NCI-H146 treated with DMSO at 0.1 percent for 48 hours (cell line): Measurements from ENCODE around the gene ZSWIM2.
"Not testable (repeated sequence)": the region's sequence is repeated elsewhere in the genome, so short reads cannot be mapped to it uniquely, and the experiment has no call there.

Source experiments
- DNase-seq: peaks from one replicate; lab custom pipeline; 2025; ENCODE audit not compliant: unreplicated experiment; lab: John Stamatoyannopoulos, UW

Gene ZSWIM2

GRCh38 chr2:186852508-186852907 lies 3.5 kb upstream of the ZSWIM2 start:
- DNase-seq: no peak

DNA sequence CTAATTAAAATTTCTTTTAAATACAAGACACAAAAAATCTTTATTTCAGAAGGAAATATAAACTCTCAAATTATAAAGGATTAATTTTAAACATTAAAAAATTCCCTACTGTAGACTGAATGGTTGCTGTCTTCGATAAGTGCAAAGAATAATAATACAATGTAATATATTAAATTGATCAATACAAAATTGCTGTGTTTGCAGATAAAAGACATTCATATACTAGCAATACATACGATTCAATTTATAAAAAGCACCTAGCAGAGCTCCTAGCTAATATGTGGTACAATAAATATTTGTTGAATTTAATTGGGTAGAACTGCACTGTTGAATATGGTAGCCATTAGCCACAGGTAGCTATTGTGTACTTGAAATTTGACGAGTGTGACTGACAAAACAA lies 6.6 kb downstream of the ZSWIM2 start:
- DNase-seq: no peak

GRCh38 chr2:186841940-186842339 lies 7.0 kb downstream of the ZSWIM2 start:
- no peak for DNase-seq

DNA sequence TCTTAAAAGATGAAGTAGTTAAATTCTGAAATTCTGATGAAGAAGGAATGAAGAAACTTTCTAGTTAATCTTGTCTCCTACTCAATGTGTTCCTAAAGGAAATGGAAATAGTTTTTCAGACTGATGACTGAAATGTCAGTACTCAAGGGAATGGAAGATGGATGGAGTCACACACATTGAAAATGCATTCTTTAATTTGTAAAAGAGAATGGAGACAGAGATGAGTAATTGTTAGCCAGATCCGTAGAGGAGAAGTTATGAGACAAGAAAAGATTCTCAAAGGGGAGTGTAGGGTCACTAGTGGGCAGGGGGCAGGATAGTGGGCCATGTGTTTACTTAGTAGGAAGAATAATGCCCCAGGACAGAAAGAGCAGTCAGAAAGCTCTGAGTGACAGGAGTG lies 13.3 kb downstream of the ZSWIM2 start:
- no peak for DNase-seq

DNA sequence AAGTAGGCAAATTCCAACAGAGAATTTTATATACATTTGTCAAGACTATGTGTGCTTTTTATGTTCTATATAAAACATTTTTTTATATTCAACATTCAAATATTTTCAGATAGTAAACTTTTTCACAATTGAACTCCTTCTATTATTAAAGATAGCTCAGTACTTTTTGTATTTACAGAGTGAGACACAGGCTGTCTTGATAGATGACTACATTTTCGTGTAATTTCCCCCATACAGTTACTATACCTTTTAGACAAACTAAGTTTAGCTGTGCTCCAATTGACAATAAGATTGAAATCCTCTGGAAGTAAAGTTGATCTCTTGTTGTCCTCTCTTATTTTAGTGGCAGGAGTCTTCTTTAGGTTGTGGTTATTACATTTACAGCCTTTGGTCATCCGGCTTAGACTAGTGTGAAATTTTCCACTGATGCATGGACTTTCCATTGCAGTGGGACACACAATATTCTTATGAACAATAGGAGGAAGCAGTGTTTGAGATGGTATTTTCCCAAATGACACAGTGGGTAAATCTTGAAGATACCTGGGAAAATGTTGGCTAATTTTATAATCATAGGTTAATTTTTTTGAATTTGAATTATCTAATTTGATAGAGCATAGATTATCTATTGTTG lies 21.0 kb downstream of the ZSWIM2 start:
- no peak for DNase-seq

DNA sequence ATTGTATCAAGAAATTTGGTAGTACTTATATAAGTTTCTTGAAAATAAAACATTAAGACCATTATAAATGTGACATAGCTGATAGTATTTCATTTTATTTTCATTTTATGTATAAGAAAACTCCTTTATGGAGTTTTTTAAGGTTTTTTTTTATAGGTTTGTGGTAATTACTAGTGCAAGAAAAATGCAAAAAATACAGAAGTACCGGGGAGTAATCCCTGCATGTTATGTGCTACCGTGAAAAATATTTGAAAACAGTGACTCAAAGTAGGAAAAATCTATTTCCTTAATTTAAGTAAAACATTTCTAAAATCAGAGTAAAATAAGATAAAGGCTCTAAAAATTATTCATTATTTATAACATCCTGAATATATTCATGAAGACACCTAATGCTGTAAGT lies 21.6 kb downstream of the ZSWIM2 start:
- DNase-seq: no peak

GRCh38 chr2:186822323-186822722 lies 26.6 kb downstream of the ZSWIM2 start:
- peak; percentile 67 for DNase-seq

DNA sequence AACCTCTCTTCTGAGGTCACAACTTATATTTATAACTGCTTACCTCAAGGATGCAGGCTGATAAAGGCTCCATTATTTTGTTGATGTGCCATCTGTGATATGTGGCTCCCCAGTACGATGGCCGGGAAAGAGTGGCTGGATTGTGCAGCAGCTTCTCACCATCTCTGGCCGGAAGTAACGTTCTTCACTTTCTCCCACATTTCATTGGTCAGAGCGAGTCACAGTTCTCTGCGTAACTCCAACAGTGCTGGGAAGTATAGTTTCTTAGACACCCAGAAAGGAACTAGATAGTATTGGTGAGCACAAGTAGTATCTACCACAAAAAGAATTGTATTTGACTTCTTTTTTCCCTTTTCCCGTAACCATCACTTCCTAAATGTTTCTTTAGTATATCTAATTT lies 28.7 kb downstream of the ZSWIM2 start:
- DNase-seq: no peak

GRCh38 chr2:186811760-186812159 lies 37.2 kb downstream of the ZSWIM2 start:
- not testable (repeated sequence) for DNase-seq

GRCh38 chr2:186806591-186806990 lies 42.4 kb downstream of the ZSWIM2 start:
- no peak for DNase-seq

DNA sequence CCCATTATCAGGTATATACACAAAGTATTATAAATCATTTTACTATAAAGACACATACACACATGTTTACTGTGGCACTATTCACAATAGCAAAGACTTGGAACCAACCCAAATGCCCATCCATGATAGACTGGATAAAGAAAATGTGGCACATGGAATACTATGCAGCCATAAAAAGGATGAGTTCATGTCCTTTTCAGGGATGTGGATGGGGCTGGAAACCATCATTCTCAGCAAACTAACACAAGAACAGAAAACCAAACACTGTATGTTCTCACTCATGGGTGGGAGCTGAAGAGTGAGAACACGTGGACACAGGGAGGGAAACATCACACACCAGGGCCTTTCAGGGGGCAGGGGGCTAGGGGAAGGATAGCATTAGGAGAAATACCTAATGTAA lies 50.4 kb downstream of the ZSWIM2 start:
- not testable (repeated sequence) for DNase-seq

DNA sequence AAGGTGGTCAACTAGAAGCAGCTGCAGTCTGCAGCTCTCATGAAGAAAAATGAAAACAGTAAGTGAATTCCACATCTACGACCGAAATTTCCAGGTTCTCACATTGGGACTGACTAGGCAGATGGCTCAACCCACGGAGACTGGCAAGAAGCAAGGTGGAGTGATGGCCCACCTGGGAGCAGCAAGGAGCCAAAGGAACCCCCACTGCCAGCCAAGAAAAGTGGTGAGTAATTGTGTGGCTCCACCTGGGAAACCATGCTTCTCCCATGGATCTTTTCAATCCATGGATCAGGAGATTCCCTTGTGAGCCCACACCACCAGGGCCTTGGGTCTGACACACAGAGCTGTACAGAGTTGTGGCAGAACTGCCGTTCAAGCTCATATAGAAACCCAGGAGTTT lies 64.0 kb downstream of the ZSWIM2 start:
- no peak for DNase-seq

GRCh38 chr2:186783254-186783653 lies 65.7 kb downstream of the ZSWIM2 start:
- no peak for DNase-seq

DNA sequence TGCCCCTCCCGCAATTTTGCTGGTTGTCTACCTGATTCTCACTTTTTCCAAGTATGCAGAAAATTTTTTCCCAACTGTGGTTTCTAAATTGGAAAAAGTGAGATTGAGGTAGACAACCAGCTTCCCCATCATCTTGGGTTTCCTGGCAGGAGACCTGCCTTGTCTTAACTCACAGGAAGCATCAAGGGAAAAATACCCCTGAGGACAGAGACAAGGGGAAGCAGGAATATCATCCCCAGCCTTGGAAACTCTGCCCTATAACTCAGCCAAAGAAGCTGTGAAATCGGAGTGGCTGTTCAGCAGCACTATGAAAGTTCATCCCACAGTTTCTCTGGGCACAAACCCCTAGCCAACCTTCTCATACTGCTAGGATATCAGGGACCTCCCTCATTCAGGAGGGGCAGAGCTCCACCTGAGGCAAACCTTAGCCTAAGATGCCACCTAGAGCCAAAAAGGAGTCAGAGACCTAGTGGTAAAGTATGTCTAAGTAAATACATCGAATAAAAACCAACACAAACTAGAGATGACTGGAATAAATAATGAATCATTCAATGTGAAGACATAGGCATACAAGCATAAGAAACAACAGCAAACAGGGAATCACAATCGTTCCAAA lies 68.2 kb downstream of the ZSWIM2 start:
- no peak for DNase-seq
